ENCODE results near the gene MRPL11. TPM values are rescaled to one million over a fixed set of nuclear protein-coding genes. Genes with fewer than 3 reads are reported as not detected.
"Not testable (repeated sequence)": the region's sequence is repeated elsewhere in the genome, so short reads cannot be mapped to it uniquely, and the experiment has no call there.

Gene MRPL11
- polyA plus RNA-seq, 12 donors: 42.2 to 62.4 (median 46.3) TPM; not detected in 1

GRCh38 chr11:66470015-66470414, 31.4 kb upstream of the MRPL11 start:
- DNase-seq: no peak

- DNase-seq: no peak
These were observed 30.8 kb upstream of the MRPL11 start for GRCh38 chr11:66469441-66469840.

- DNase-seq: no peak
These were observed 30.0 kb upstream of the MRPL11 start for GRCh38 chr11:66468691-66469090.

- no peak for DNase-seq
These were observed 29.1 kb upstream of the MRPL11 start for GRCh38 chr11:66467756-66468155.

GRCh38 chr11:66467034-66467659, 28.5 kb upstream of the MRPL11 start:
- DNase-seq: no peak

- peak; percentile 97 for DNase-seq
These were observed 27.8 kb upstream of the MRPL11 start, which contains the start of gene PELI3 for GRCh38 chr11:66466225-66467033. Gene PELI3 (plus strand): TSS chr11:66466905. CDS start chr11:66468129, 1,224 bp downstream.

- no peak for DNase-seq
These were observed 27.0 kb upstream of the MRPL11 start for GRCh38 chr11:66465373-66466224.

GRCh38 chr11:66464916-66465315, 26.3 kb upstream of the MRPL11 start:
- no peak for DNase-seq

GRCh38 chr11:66464116-66464515, 25.5 kb upstream of the MRPL11 start:
- not testable (repeated sequence) for DNase-seq

GRCh38 chr11:66462911-66463310, 24.3 kb upstream of the MRPL11 start:
- DNase-seq: no peak

- no peak for DNase-seq
These were observed 23.4 kb upstream of the MRPL11 start for GRCh38 chr11:66462010-66462409.

GRCh38 chr11:66459138-66459778, 20.6 kb upstream of the MRPL11 start:
- no peak for DNase-seq

GRCh38 chr11:66457826-66458225, 19.2 kb upstream of the MRPL11 start:
- DNase-seq: no peak

GRCh38 chr11:66454828-66455227, 16.2 kb upstream of the MRPL11 start:
- DNase-seq: no peak

- DNase-seq: no peak
These were observed 15.6 kb upstream of the MRPL11 start for GRCh38 chr11:66454247-66454646.

GRCh38 chr11:66451663-66452062, 13.0 kb upstream of the MRPL11 start:
- DNase-seq: no peak

- no peak for DNase-seq
These were observed 11.9 kb upstream of the MRPL11 start for GRCh38 chr11:66450560-66450959.

- DNase-seq: no peak
These were observed 9.9 kb upstream of the MRPL11 start for GRCh38 chr11:66448523-66448922.

GRCh38 chr11:66447012-66447411, 8.4 kb upstream of the MRPL11 start:
- no peak for DNase-seq

GRCh38 chr11:66443602-66444001, 5.0 kb upstream of the MRPL11 start:
- DNase-seq: no peak

- DNase-seq: not testable (repeated sequence)
These were observed 2.3 kb upstream of the MRPL11 start for GRCh38 chr11:66440940-66441282.

Data from muscle of arm (tissue), 12 donors.